Panc1 (cell line): ENCODE data around the gene WFDC5.

Experiments used
- CTCF ChIP-seq: fragments of 450-650 bp; IDR thresholded peaks from 2 replicates; pipeline ENCODE4 v1.5.1; 2017; ENCODE audit warnings: mild to moderate bottlenecking
- TF ChIP-seq, protein P1 (sequence below), 2 experiments: IDR thresholded peaks; 2 replicates each; pipeline ENCODE4 v1.6.1; 2011 to 2012; ENCODE audit warnings: low read depth in 2 of 2, control low read depth in 1 of 2, low read length in 1 of 2, mild to moderate bottlenecking in 1 of 2, moderate library complexity in 1 of 2; ENCODE audit not compliant: insufficient read depth in 1 of 2

DNA sequence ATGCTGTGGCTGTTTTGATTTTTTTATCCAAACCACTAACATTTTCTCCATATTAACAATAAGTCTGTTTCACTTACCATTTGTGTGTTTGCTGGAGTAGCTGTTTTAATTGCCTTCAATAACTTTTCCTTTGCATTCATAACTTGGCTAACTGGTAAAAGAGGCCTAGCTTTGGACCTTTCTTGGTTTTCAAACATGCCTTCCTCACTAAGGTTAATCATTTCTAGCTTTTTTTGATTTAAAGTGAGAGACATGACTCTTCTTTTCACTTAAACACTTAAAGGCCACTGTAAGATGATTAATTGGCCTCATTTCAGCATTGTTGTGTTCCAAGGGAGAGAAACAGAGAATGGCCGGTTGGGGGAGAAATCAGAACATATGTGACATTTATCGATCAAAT lies 6.4 kb upstream of the WFDC5 start:
- TF ChIP-seq CTCF = no peak
- TF ChIP-seq, protein P1, sequence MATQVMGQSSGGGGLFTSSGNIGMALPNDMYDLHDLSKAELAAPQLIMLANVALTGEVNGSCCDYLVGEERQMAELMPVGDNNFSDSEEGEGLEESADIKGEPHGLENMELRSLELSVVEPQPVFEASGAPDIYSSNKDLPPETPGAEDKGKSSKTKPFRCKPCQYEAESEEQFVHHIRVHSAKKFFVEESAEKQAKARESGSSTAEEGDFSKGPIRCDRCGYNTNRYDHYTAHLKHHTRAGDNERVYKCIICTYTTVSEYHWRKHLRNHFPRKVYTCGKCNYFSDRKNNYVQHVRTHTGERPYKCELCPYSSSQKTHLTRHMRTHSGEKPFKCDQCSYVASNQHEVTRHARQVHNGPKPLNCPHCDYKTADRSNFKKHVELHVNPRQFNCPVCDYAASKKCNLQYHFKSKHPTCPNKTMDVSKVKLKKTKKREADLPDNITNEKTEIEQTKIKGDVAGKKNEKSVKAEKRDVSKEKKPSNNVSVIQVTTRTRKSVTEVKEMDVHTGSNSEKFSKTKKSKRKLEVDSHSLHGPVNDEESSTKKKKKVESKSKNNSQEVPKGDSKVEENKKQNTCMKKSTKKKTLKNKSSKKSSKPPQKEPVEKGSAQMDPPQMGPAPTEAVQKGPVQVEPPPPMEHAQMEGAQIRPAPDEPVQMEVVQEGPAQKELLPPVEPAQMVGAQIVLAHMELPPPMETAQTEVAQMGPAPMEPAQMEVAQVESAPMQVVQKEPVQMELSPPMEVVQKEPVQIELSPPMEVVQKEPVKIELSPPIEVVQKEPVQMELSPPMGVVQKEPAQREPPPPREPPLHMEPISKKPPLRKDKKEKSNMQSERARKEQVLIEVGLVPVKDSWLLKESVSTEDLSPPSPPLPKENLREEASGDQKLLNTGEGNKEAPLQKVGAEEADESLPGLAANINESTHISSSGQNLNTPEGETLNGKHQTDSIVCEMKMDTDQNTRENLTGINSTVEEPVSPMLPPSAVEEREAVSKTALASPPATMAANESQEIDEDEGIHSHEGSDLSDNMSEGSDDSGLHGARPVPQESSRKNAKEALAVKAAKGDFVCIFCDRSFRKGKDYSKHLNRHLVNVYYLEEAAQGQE (IDR thresholded peaks at IDR 0.05; ENCODE audit: insufficient read depth in 1 of 2, low read depth in 2 of 2, low read length in 1 of 2) = no peak
